HG03432 (cell line): Measurements from ENCODE around the gene MAP4K2.

Experiments used
- ATAC-seq: cut with Tn5 transposase; IDR thresholded peaks from one replicate; pipeline ENCODE4 v1.9.1; 2021; ENCODE audit warnings: mild to moderate bottlenecking, moderate library complexity; ENCODE audit not compliant: unreplicated experiment

The MAP4K2 gene

DNA sequence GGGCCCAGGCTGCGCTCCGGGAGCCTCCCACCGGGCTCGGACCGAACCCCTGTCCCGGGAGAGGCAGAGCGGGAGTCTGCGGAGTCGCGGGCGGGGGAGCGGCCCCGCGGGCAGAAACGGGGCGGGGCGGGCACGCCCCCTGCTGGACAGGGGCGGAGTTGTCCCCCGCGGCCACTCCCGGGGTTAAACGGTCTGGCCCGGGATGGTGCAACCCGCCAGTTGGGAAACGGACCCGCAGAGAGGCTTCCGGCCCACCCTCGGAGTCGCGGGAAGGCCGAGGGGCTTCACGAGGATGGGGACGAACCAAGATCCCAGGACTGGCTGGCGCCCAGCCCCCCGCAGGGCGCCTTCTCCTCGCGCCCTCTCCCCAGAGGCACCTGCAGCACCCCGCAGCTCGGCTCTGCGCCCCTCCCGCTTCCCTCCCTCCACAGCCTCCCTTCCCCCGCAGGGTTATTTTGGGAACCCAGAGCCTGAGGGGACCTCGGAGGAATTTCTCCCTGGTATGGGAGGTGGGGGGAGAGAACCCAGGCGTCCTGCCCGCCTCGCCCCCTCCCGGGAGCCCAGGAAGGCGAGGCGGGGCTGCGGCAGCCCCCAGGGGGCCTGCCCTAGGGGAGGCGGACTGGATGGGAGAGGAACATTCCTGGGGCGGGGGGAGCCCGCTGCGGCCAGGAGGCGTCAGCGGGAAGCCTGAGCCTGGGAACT is 60.0 kb downstream of the MAP4K2 start:
- ATAC-seq = peak; percentile 49

DNA sequence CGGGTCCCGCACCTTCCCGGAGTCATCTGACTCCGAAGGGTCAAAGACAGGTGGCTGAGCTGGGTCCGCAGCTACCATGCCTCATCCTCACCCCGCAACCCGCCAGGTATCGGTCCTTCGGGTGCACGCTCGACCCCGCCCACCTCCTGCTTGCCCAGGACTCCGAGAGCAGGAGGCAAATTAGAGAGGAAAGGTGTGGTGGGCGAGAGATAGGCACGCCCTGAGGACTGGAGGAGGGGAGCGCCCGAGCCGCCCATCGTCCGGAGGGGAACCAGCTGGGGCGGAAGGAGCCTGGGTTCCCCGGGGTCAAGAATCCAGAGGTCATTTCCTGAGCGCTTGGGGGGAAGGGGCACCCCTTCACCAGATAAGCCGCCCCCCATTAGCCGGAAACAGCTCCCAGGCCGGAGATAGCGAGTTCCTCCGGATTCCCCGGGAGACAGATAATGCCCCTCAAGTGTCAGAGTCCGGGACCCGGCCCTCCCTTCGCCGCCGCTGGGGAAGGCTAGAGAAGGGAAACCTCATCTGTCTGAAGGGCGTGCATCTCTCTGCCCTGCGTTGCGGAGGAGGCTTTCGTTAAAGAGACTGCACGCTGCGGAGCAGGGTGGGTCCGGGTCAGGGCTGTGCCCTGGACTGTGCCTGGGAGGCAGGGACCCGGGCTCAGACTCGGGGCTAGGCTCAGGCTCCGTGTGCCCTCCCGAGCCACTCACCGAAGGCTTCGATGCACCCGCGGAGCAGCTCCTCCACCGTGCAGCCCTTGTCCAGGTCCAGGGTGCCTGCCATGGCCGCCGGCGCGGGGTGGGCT is 60.7 kb downstream of the MAP4K2 start:
- ATAC-seq = peak; percentile 9

DNA sequence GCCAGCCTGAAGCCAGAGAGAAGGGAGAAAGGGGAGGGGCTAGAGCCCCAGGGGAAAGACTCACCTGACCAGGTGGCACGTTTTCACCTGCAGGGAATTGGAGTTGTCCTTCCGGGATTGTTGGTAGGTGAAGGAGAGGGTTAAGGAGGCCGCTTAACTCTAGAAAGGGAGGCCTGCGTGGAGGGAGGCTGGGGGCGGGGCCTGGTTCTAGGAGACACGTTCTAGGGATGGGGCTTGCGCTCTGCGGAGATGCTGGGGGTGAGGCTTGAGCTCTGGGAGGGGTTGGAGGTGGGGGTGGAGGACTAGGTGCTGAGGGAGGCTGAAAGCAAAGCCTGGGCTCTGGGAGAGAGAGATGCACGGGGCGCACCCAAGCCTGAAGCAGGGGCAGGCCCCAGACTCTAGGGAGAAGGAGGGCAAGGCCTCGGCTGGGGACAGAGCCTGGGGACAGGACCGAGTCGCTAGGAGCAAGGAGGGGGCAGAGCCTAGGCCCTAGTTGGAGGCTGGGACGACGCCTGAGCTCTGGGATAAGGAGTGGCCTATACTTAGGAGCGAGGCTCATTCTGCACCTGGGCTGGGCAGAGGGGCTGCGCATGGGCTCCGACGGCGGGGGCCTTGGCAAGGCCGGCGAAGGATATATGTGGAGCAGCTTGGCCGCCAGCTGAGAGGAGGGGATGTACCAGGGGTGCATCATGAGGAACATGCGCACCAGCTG is 61.5 kb downstream of the MAP4K2 start:
- no peak for ATAC-seq

DNA sequence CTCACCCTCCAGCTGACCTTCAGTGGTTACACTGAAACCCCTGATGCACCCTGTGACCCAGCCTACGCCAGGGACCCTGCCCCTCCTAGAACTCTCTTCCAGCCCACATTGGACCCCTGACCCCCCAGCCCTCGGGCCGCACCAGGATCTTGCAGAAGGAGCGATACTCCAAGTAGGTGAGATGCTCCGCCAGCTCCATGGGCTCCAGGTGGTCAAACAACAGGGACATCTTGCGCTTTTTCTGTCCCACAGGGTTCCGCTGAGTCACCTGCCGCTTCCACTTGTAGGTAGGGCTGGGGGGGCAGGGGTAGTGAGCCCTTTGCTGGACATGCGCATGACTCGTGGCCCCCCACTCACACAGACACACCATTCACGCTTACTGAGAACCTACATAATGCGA is 63.1 kb downstream of the MAP4K2 start:
- no peak for ATAC-seq

DNA sequence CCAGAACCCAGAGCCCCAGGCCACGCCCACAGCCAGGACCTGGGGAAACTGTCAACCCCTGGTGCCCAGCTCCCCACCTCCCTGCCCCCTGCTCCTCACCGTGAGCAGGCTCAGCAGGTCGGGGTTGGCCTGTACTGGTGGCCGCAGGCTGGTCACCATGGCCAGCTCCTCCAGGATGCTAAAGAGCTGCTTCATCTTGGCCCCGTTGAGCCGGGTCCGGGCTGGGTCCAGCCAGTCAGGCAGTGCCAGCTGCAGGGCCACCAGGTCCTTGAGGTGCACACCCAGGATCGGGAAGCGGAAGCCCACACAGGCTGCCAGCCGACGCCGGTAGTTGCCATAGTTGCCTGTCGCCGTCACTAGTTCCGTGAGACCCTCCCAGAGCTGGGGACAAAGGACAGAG is 66.4 kb downstream of the MAP4K2 start:
- ATAC-seq = no peak

DNA sequence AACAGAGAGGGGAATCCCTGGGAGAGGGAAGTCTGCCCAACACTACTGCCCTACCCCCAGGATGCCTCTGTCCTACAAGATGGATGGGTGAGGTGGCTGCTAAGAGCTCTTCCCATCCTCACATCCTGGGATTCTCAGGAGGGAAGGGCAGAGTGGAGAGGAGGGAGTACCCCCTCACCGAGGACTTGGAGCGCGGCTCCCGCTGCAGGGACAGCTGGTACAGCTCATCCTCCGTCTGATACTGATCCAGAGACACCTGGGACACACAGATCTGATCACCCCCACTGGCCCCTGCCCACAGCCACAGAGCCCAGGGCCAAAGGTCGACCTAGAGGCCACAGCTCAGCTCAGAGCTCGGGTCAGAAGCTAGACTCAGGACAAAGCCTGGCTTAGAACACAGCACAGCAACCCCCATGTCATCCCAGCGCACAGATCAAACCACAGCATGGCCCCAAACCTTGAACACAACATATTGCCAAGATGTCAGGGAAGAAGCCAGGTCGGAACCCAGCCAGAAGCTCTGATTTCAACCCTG is 67.2 kb downstream of the MAP4K2 start:
- ATAC-seq = no peak
